Loucy (cell line): Measurements from ENCODE around the gene C14orf119.

ENCODE experiments used
- H2AFZ ChIP-seq: fragments of 200-600 bp; sonication (generic); 2 replicates; pipeline ENCODE4 v1.6.0; 2016; ENCODE audit warnings: antibody characterized with exemption, mild to moderate bottlenecking, low read length, moderate library complexity
- H3F3A ChIP-seq: fragments of 200-600 bp; 2 replicates; pipeline ENCODE4 v1.6.0; 2016; ENCODE audit warnings: antibody characterized with exemption, low read depth, mild to moderate bottlenecking
- H3K27me3 ChIP-seq: fragments of 200-600 bp; sonication (generic); 2 replicates; pipeline ENCODE4 v1.6.1; 2014; ENCODE audit warnings: low read length, mild to moderate bottlenecking; ENCODE audit not compliant: insufficient read depth, poor library complexity, severe bottlenecking
- H3K36me3 ChIP-seq: fragments of 200-600 bp; sonication (generic); 2 replicates; pipeline ENCODE4 v1.6.1; 2016; ENCODE audit warnings: low read length; ENCODE audit not compliant: insufficient read depth
- H3K4me1 ChIP-seq: fragments of 200-600 bp; sonication (generic); 2 replicates; pipeline ENCODE4 v1.5.1; 2014; ENCODE audit warnings: low read length, mild to moderate bottlenecking; ENCODE audit not compliant: insufficient read depth, poor library complexity, severe bottlenecking
- H3K4me2 ChIP-seq: fragments of 200-600 bp; sonication (generic); 2 replicates; pipeline ENCODE4 v1.6.0; 2014; ENCODE audit warnings: antibody characterized with exemption, low read length, low read depth, mild to moderate bottlenecking; ENCODE audit not compliant: poor library complexity, severe bottlenecking
- H3K4me3 ChIP-seq: fragments of 200-600 bp; sonication (generic); 2 replicates; pipeline ENCODE4 v1.5.1; 2014; ENCODE audit warnings: low read length, mild to moderate bottlenecking, mixed read lengths; ENCODE audit not compliant: poor library complexity, severe bottlenecking
- H3K79me2 ChIP-seq: fragments of 200-600 bp; sonication (generic); 2 replicates; pipeline ENCODE4 v1.6.1; 2014; ENCODE audit warnings: low read length; ENCODE audit not compliant: insufficient read depth
- H3K9ac ChIP-seq: fragments of 200-600 bp; sonication (generic); 2 replicates; pipeline ENCODE4 v1.6.0; 2014; ENCODE audit warnings: mild to moderate bottlenecking, low read depth, low read length, moderate library complexity; ENCODE audit not compliant: poor library complexity, severe bottlenecking
- H3K9me2 ChIP-seq: fragments of 200-600 bp; sonication (generic); replicated peaks from 2 replicates; pipeline ENCODE4 v1.6.1; 2016; ENCODE audit warnings: low read depth, low read length, mixed read lengths
- H3K9me3 ChIP-seq: fragments of 200-600 bp; sonication (generic); 2 replicates; pipeline ENCODE4 v1.6.1; 2014; ENCODE audit warnings: mild to moderate bottlenecking, antibody characterized with exemption, low read length, low read depth; ENCODE audit not compliant: insufficient read depth
- H4K20me1 ChIP-seq: fragments of 200-600 bp; sonication (generic); 2 replicates; pipeline ENCODE4 v1.6.0; 2014; ENCODE audit warnings: antibody characterized with exemption, low read length, mild to moderate bottlenecking; ENCODE audit not compliant: insufficient read depth, poor library complexity, severe bottlenecking
- EZH2phosphoT487 ChIP-seq: fragments of 200-600 bp; IDR thresholded peaks from 2 replicates; pipeline ENCODE4 v1.6.1; 2018; ENCODE audit warnings: antibody characterized with exemption, mild to moderate bottlenecking, moderate library complexity, borderline replicate concordance
- TF ChIP-seq, protein P1 (sequence below): fragments of 200-600 bp; sonication (generic); conservative IDR thresholded peaks from 2 replicates; pipeline ENCODE4 v1.5.1; 2014; ENCODE audit warnings: mild to moderate bottlenecking, antibody characterized with exemption, low read length

C14orf119 gene

DNA sequence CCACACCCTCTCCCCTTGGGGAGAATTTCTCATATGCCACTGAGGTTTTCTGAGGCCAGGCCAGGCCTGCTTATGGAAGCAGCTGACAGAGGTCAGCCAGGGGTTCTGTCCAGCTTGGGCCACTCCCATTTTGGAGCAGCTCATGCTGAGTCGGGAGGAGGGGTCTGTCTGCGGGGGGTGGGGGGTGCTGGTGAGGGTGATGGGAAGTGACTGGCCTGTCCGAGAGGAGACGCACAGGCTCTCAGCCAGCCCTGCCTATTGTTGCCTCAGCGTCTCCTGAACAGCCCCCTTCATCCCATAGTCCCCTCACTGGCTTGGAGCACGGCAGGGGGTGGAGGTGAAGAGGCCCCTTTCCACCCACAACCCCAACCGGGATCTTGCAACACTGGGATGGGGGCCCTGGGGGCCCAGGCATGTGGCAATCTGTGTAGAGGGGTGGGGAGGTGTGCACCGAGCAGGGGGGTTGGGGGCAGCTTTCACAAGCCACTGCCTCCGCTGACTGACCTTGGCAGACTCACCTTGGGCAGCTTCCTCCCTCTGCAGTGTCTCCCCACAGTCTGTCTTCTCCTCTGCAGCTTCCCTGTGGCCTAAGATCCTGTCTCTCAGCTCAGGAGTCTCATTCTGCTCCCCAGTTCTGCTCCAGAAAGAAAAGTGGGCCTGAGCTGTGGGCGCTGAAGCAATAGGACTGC, 18.3 kb downstream of the C14orf119 start:
- Histone ChIP-seq H3K9ac (no peak overlapping the region), H3K4me3 (no peak overlapping the region), H3K36me3 (no peaks in the 10 kb centered on the region), H3K4me2 (no peak overlapping the region), H3K9me2 (no peaks in the 10 kb centered on the region), H3K4me1 (peaks cover 5% of the 10 kb centered on the region), H3F3A (no peaks in the 10 kb centered on the region), H3K79me2 (no peaks in the 10 kb centered on the region), H2AFZ (no peak overlapping the region), H4K20me1 (no peaks in the 10 kb centered on the region), H3K27me3 (no peaks in the 10 kb centered on the region), H3K9me3 (no peaks in the 10 kb centered on the region)
- TF ChIP-seq EZH2phosphoT487: no peak
- TF ChIP-seq, protein P1, sequence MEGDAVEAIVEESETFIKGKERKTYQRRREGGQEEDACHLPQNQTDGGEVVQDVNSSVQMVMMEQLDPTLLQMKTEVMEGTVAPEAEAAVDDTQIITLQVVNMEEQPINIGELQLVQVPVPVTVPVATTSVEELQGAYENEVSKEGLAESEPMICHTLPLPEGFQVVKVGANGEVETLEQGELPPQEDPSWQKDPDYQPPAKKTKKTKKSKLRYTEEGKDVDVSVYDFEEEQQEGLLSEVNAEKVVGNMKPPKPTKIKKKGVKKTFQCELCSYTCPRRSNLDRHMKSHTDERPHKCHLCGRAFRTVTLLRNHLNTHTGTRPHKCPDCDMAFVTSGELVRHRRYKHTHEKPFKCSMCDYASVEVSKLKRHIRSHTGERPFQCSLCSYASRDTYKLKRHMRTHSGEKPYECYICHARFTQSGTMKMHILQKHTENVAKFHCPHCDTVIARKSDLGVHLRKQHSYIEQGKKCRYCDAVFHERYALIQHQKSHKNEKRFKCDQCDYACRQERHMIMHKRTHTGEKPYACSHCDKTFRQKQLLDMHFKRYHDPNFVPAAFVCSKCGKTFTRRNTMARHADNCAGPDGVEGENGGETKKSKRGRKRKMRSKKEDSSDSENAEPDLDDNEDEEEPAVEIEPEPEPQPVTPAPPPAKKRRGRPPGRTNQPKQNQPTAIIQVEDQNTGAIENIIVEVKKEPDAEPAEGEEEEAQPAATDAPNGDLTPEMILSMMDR: no peak

DNA sequence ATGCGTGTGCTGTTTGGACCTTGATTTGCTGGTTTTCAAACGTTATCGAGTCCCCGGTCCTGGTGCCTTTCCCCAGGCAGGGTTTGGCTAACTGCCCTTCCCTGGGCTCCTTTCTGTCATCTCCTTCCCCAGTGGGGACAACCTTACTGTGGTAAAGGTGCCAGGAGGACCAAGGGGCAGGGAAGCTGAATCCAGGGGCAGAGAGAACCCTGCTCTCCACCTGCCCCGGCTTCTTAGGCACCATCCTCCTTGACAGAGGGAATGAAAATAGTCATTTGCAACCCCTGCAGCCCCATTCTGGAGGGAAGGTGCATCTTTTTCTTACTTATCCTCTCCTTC, 18.8 kb downstream of the C14orf119 start:
- H3K27me3 ChIP-seq: no peaks in the 10 kb centered on the region
- no peaks in the 10 kb centered on the region for H3F3A ChIP-seq
- H3K9me2 ChIP-seq: no peaks in the 10 kb centered on the region
- no peak overlapping the region for H3K4me2 ChIP-seq
- H3K4me1 ChIP-seq: peaks cover 10% of the 10 kb centered on the region
- H2AFZ ChIP-seq: no peak overlapping the region
- no peak overlapping the region for H3K9ac ChIP-seq
- H3K36me3 ChIP-seq: no peaks in the 10 kb centered on the region
- H3K9me3 ChIP-seq: no peaks in the 10 kb centered on the region
- TF ChIP-seq, protein P1: no peak
- TF ChIP-seq EZH2phosphoT487: no peak
- H3K4me3 ChIP-seq: no peak overlapping the region
- no peaks in the 10 kb centered on the region for H3K79me2 ChIP-seq
- no peaks in the 10 kb centered on the region for H4K20me1 ChIP-seq

DNA sequence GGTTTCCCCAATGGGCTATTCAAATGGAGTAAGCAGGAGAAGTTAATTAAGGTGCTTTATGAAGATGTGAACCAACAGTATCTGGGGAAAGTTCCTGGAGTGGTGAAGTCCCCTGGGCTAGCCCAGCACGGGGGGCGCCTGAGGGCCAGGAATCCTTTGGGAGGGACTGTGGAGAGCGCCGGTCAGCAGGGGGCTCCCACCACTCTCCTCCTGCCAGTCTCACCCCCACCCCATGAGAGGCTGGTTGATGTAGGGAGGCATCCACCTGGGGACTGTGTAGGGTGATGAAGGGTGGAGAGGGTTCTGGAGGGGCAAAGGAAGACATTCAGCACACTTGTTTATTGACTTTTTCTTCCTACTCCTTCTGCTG, 19.3 kb downstream of the C14orf119 start:
- Histone ChIP-seq H2AFZ (no peak overlapping the region), H3K4me2 (no peak overlapping the region), H3K4me1 (peaks cover 16% of the 10 kb centered on the region), H3K9ac (no peak overlapping the region), H3K27me3 (no peaks in the 10 kb centered on the region), H4K20me1 (no peaks in the 10 kb centered on the region), H3K9me2 (no peaks in the 10 kb centered on the region), H3K4me3 (no peak overlapping the region), H3K79me2 (no peaks in the 10 kb centered on the region), H3F3A (0 out of 2 replicates have a peak, but pooled peaks cover under 1% of the 10 kb centered on the region), H3K9me3 (no peaks in the 10 kb centered on the region), H3K36me3 (no peaks in the 10 kb centered on the region)
- TF ChIP-seq EZH2phosphoT487: no peak

DNA sequence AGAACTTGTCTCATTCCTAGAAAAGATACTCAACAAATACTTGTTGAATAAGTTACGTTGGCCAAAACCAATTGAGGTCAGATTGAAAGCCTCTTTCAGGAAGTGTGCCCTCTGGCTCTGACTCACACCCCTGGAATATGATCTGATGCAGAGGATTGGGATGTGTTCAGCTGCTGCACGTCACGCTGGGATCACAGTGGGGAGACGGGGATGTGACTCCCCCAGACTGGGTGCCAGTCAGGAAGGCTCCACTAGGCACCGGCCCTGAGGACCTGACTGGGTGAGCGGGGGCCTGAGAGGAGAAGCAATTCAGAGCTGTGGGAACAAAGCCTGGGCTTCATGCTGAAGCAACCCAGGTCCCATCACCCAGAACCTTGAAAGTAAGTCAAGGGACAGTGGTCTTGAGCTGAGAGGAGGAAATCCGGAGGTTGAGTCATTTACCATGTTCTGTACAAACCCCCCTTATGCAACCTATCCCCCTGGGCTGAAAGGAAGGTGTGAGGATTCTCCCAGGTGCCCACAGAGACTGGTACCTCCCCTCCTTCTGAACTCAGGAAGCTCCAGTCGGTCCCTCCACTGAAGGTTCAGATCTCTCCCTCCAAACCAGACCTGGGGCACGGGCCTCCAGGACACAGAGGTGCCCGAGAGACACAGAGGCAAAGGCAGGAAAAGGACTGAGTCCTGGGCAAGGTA, 19.9 kb downstream of the C14orf119 start:
- H3K4me3 ChIP-seq: no peak overlapping the region
- 0 out of 2 replicates have a peak, but pooled peaks cover 3% of the 10 kb centered on the region for H3F3A ChIP-seq
- peaks cover 21% of the 10 kb centered on the region for H3K4me1 ChIP-seq
- no peak for TF ChIP-seq EZH2phosphoT487
- TF ChIP-seq, protein P1: no peak
- no peaks in the 10 kb centered on the region for H4K20me1 ChIP-seq
- H2AFZ ChIP-seq: no peak overlapping the region
- H3K9me3 ChIP-seq: no peaks in the 10 kb centered on the region
- no peaks in the 10 kb centered on the region for H3K36me3 ChIP-seq
- H3K79me2 ChIP-seq: no peaks in the 10 kb centered on the region
- H3K27me3 ChIP-seq: no peaks in the 10 kb centered on the region
- H3K4me2 ChIP-seq: no peak overlapping the region
- no peaks in the 10 kb centered on the region for H3K9me2 ChIP-seq
- H3K9ac ChIP-seq: no peak overlapping the region
